Lower leg skin (tissue), 4 donors: ENCODE results near the gene OCIAD1. TPM values are rescaled to one million over a fixed set of nuclear protein-coding genes. Genes with fewer than 3 reads are reported as not detected.

Experiments used
- DNase-seq, 2 donors: peaks; one replicate each; pipeline ENCODE4 v3.0.0-alpha.2; 2019; ENCODE audit warnings: low spot score in 2 of 2
- H3K4me3 ChIP-seq: fragments of 200-600 bp; sonication (generic); 2 replicates; pipeline ENCODE4 v1.5.1; 2017; ENCODE audit warnings: mild to moderate bottlenecking, low read depth; ENCODE audit not compliant: poor library complexity, severe bottlenecking
- CTCF ChIP-seq, 3 donors: fragments of 450-650 bp; IDR thresholded peaks; one replicate each; pipeline ENCODE4 v1.5.1; 2016; ENCODE audit warnings: antibody characterized with exemption in 3 of 3, mild to moderate bottlenecking in 3 of 3, moderate library complexity in 2 of 3
- POLR2A ChIP-seq, 2 donors: fragments of 450-650 bp; IDR thresholded peaks; one replicate each; pipeline ENCODE4 v1.6.1; 2016 to 2017; ENCODE audit warnings: antibody characterized with exemption in 2 of 2, mild to moderate bottlenecking in 1 of 2, moderate library complexity in 1 of 2
- WGBS, 2 donors: methylation state at CpG; one replicate each; pipeline ENCODE4 v1.1.5; 2018; 5-methylcytosine and 5-hydroxymethylcytosine counted together
- intact Hi-C: fragments of 100-400 bp; cut with DNase I; formaldehyde crosslinking; loops from one replicate; pipeline ENCODE4 v1.15.0; 2023; ENCODE audit warnings: low total_unique reads
- total RNA-seq, 4 donors: library from RNA; depleted of rRNA; stranded (reverse); fragments of >200 nt; gene quantifications; one replicate each; pipeline ENCODE4 v1.1.0, GENCODE V29; 2016

The OCIAD1 gene
- total RNA-seq, 4 donors from 2014 or later: 65.9 to 103 (median 88.6) TPM

GRCh38 chr4:48909697-48910096 is 78.8 kb downstream of the OCIAD1 start:
- H3K4me3 ChIP-seq: no peak overlapping the region
- intact Hi-C loops: no loop called here
- no peak for TF ChIP-seq CTCF (IDR thresholded peaks at IDR 0.05)
- TF ChIP-seq POLR2A (IDR thresholded peaks at IDR 0.05): no peak
- WGBS, 2 donors: 70 to 71% methylated on average over 3 of the region's 3 CpGs
- DNase-seq: no peak

- no peak overlapping the region for H3K4me3 ChIP-seq
- intact Hi-C loops: no loop called here
- DNase-seq: no peak
- TF ChIP-seq CTCF (IDR thresholded peaks at IDR 0.05): no peak
- no peak for TF ChIP-seq POLR2A (IDR thresholded peaks at IDR 0.05)
Observed at GRCh38 chr4:48910511-48910910, 79.6 kb downstream of the OCIAD1 start.

Other genes with a start within 250 kb of the OCIAD1 start
- gene FRYL, start 50.8 kb upstream of the OCIAD1 start, total RNA-seq: 10 to 100 TPM; 51.1 to 96.5 (median 70.6) TPM
- 10 to 100 TPM; 12.6 to 21.5 (median 17.6) TPM for gene OCIAD2, start 75.7 kb downstream of the OCIAD1 start, total RNA-seq
- 10 to 100 TPM; 37.0 to 60.3 (median 47.6) TPM for gene CWH43, start 155.2 kb downstream of the OCIAD1 start, total RNA-seq